Mesenteric fat pad (tissue), 1 donor: Measurements from ENCODE around the gene ARID1A. TPM values are rescaled to one million over a fixed set of nuclear protein-coding genes. Genes with fewer than 3 reads are reported as not detected.

ENCODE experiments used
- DNase-seq: peaks from one replicate; pipeline ENCODE4 v3.0.0-alpha.2; 2020; ENCODE audit warnings: low spot score
- total RNA-seq: library from RNA; stranded (reverse); fragmentation: NEBNext Ultra II Directional; extraction: Animal tissue kit (Norgen Biotek cat#: 25700); gene quantifications from one replicate; pipeline ENCODE4 v1.2.1, GENCODE V29; 2021
- donor health status: DM: yes; HTN: yes; CAD: no.

The ARID1A gene
- total RNA-seq, 1 donor from 2014 or later, result 64.2 TPM

DNA sequence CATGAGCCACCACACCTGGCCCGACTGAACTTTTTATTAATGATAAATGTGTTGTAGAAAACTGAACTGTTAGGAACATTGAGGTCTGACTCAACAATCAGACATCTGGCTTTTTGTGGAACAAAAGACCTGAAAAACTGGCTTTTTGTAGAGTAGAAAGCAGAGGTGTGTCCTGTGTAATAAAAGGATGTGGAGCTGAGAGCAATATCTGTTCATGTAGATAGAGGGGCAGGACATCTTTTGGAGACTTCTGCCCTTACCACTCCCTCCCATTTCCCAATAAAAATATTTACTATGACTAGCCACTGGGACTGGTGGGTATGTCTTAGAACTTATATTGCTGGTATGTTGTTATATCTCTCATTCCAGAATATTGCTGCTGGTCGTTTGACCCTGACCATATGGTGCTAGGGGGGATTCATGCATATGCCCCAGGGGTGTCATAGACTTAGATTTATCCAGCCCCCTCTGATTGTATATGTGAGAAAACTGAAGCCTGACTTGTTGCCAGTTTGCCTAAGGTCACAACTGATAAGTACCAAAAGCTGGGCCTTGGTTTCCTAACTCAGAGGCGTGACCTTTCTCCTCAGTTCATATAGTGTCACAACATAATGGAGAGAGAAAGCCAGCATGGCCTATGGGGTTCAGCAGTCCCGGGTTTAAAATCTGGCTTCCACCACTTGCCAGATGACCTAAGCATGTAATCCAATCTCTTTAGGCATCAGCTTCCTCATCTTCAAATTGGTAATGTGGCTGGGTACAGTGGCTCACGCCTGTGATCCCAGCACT, 58.5 kb downstream of the ARID1A start:
- DNase-seq, result no peak

DNA sequence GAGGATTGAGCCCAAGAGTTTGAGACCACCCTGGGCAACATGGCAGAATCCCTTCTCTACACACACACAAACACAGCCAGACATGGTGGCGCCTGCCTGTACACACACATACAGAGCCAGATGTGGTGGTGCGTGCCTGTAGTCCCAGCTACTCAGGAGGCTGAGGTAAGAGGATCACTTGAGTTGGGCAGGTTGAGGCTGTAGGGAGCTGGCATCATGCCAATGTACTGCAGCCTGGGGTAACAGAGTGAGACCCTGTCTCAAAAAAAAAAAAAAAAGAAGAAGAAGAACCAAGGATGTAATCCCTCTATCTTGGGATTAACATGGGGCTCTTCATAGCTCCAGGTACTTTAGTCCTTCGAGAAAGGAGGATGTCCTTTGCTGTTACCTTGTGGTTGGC, 62.5 kb downstream of the ARID1A start:
- DNase-seq, result no peak

- no peak for DNase-seq
Observed at GRCh38 chr1:26759531-26759930, 63.7 kb downstream of the ARID1A start.

DNA sequence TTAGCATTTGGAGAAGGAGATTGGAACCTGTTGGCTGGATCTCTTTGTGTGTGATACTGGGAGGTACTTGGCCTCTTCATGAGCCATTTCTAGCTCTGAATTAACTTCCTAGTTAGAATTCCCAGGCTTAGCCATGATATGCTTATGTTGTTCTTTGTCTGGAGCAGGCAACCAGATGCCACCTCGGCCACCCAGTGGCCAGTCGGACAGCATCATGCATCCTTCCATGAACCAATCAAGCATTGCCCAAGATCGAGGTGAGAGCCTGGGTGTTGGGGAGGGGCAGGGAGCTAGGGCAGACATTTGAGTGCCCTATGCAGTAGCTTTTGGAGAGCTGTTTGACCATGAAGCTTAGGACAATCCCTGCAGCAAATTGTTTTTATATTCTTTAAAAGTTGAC, 65.4 kb downstream of the ARID1A start:
- no peak for DNase-seq

- no peak for DNase-seq
Observed at GRCh38 chr1:26767714-26768113, 71.9 kb downstream of the ARID1A start.

- no peak for DNase-seq
Observed at GRCh38 chr1:26768755-26769154, 72.9 kb downstream of the ARID1A start.

DNA sequence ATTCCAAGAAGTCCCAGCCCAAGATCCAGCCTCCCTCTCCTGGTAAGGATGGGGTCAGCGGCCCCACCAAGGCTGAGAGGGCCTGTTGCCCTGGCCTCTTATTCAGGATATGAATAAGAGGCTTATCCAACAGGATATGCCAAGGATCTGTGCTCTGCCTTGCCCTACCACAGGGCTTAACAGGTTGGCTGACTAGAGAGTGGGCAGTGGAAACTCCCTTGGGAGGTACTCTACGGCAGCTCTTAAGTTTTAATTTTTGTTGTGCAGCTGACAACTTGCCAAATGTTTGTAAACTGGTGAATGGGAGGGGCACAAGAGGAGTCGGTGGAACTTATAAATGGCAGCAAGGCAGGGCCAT, 75.4 kb downstream of the ARID1A start:
- no peak for DNase-seq

DNA sequence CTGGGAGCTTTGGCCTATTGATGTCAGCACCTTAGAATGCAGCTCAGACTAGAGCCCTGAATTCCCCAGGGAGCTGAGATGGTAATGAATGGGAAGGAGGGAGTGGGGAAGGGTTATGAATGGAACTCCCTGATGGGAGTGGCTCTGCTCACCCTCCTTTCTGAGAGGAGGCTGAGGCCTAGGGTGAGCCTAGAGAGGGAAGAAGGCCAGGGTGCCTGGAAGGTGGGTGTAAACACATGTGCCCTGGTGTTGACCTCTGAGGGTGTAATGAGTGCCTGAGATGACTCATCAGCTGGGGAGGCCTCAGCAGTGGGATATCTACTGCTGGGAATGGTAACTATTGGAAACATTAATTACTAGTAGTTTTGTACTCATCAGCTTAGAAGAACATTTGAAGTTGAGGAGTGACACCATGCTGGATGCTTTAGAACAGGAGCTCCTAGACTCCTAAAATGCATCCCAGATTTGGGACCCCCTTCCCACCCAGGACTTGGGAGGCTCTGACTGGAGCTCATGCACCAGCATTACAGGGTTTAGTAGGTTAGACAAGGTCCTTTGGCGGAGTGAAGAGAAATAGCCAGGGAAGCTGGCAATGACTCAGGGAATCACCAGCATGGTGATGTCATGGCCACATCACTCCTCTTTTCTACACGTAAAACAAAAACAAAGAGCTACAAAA, 76.0 kb downstream of the ARID1A start:
- DNase-seq, result no peak

GRCh38 chr1:26772687-26773086, 76.9 kb downstream of the ARID1A start:
- no peak for DNase-seq

GRCh38 chr1:26774462-26774861, 78.6 kb downstream of the ARID1A start:
- no peak for DNase-seq

GRCh38 chr1:26775666-26776065, 79.9 kb downstream of the ARID1A start:
- no peak for DNase-seq

DNA sequence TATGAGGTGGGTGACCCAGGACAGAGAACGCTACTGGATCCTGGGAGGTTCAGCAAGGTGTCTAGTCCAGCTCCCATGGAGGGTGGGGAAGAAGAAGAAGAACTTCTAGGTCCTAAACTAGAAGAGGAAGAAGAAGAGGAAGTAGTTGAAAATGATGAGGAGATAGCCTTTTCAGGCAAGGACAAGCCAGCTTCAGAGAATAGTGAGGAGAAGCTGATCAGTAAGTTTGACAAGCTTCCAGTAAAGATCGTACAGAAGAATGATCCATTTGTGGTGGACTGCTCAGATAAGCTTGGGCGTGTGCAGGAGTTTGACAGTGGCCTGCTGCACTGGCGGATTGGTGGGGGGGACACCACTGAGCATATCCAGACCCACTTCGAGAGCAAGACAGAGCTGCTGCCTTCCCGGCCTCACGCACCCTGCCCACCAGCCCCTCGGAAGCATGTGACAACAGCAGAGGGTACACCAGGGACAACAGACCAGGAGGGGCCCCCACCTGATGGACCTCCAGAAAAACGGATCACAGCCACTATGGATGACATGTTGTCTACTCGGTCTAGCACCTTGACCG, 83.4 kb downstream of the ARID1A start:
- DNase-seq, result no peak

- no peak for DNase-seq
Observed at GRCh38 chr1:26780344-26780957, 84.6 kb downstream of the ARID1A start.

- DNase-seq, result no peak
Observed at GRCh38 chr1:26781206-26781825, 85.5 kb downstream of the ARID1A start.

DNA sequence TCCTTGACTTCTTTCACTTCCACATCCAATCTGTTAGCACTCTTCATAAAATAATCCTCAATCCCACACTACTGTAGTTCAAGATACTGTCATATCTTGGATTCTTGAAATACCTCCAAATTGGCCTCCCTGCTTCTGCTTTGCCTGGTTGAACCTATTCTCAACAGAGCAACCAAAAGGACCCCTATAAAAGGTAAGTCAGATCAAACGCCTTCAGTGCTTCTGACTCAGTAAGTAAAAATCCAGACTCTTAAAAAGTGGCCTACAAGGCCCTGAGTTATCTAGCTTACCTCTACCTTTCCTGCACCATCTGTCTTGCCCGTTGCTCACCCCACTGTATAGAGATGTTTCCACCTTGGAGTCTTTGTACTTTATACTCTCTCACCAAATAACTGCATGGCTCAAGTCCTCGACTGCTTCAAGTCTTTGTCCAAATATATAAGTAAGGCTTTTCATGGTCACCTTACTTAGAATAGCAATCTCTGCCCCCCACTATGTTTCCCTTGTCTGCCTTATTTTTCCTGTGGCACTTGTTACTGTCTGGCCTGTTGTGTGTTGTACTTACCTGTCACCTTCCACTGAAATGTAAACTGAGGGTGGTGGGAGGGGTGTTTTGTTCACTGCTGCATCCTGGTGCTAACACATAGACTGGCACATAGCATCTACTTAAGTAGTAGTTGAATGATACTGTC, 86.9 kb downstream of the ARID1A start:
- DNase-seq, result no peak

DNA sequence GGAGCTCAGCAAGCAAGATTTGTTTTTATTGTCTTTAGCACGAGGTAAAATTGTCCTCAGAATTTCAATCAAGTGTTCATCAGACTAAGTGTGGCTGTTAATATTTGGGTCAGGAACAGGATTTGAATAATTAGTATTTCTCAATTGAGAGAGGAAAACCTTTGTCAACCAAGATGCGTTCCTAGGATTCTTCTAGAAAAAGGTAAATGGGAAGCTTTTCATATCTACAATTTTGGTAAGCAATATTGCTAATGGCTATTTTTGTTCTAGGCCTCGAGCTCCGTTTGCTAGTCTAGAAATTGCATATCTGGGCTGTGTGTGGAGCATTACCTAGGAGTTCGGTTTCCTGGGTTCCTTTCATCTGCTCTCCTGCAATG, 87.8 kb downstream of the ARID1A start:
- DNase-seq, result no peak

DNA sequence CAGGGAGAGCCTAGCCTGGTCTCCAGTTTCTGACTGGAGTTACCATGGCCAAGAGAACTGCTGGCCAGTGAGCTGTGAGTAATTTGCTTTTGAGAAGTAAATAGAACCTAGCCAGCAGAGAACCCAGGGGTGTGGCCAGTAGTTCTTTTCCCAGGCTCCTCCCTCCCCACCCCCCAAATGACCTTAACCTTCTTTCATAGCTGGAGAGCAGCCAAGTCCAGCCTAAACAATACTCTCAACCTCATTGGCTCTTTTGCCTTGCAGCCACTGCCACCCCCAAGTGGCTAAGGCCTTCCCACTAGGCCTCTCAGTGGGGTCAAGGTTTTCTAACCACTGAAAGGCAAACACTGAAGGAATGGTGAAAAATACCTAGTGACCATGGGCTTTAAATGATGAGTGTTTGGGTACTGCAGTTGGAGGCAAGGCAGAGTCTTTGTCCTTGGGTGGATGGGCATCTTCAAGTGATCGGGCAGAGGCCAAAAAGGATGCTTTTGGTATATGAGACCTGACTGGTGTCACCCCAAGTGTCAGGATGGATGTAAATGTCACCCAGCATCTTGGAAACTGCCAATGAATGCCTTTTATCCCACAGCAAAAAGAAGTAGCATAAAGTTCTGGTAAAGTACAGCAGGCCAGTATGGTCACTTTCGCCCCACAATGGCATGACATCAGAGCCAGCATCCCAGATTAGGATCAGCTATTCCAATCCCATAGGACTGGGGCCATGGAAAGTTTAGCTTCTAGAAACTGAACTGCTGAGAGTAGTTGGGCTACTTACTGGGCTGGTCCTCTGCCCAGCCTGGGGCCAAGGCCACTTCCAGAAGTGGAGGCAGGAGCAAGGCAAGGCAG, 88.4 kb downstream of the ARID1A start:
- no peak for DNase-seq

DNA sequence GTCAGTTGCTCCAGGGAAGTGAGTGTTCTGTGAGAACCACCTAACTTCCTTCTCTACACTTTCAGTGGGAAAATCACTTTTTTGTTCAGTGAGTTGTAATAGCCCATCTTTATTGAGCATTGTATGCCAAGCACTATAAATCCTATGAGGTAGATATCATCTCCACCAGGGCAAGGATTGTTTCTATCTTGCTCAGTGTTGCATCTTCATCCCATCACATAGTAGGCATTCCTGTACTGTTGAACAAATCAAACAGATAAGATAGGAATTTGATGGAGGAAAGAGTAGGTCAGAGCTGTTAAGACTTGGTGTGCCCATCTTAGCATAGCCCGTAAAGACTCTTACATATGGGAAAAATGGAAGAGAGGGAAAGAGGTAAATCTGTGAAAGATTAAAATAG, 89.1 kb downstream of the ARID1A start:
- DNase-seq, result no peak

DNA sequence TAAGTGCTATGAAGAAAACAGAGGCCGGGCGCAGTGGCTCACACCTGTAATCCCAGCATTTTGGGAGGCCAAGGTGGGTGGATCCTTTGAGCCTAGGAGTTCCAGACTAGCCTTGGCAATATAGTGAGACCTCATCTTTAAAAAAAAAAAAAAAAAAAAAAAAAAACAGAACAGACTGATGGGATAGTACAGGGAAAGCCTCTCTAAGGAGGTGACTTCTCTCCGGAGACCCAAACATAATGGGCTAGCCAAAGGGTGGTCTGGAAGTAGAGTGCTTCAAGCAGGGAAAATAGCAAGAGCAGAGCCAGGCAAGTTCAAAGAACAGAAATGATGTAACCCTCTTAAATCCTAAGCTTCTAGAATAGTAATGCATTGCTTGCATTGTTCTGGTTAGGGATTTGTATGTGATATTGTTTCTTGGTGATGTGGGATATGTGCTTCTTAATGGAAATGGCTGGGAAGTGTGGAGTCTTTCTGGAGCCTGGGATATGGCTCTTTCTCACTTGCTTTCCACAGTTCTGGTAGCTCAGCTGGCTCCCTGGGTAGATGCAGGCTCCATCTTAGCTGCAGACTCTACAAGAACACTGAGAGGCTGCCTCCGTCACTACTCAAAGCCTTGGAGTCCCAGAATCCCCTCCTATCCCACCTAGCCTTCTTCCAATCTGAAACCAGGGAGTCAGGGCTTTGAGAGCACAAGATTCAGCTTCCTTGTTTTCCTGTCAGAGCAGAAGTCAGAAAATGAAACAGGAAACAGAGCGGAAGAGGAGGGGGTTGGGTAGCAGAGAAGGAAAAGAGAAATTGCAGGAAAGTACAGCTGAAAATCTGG, 90.0 kb downstream of the ARID1A start:
- no peak for DNase-seq
